Astrocyte (in vitro differentiated cells and primary cell): Measurements from ENCODE around the gene CRB3. TPM values are rescaled to one million over a fixed set of nuclear protein-coding genes. Genes with fewer than 3 reads are reported as not detected.
"Not testable (repeated sequence)": the region's sequence is repeated elsewhere in the genome, so short reads cannot be mapped to it uniquely, and the experiment has no call there.

Experiments
- DNase-seq: peaks from one replicate; pipeline ENCODE4 v3.0.0-alpha.2; 2010; ENCODE audit warnings: low read depth
- FAIRE-seq: peaks from 2 replicates; lab custom pipeline; 2011; peaks lifted over from hg19 to GRCh38; lab: Jason Lieb, UNC
- H2AFZ ChIP-seq: 2 replicates; pipeline ENCODE4 v1.6.0; 2012; ENCODE audit warnings: low read depth, low read length, inconsistent platforms
- H3K27ac ChIP-seq: 2 replicates; pipeline ENCODE4 v1.5.1; 2011; ENCODE audit warnings: low read depth, low read length, inconsistent platforms
- H3K27me3 ChIP-seq: 2 replicates; pipeline ENCODE4 v1.6.0; 2011; ENCODE audit warnings: low read length, inconsistent platforms; ENCODE audit not compliant: insufficient read depth
- H3K36me3 ChIP-seq: 2 replicates; pipeline ENCODE4 v1.5.1; 2011; ENCODE audit warnings: low read length, inconsistent platforms; ENCODE audit not compliant: insufficient read depth
- H3K4me1 ChIP-seq: 2 replicates; pipeline ENCODE4 v1.5.1; 2011; ENCODE audit warnings: low read length, inconsistent platforms; ENCODE audit not compliant: insufficient read depth
- H3K4me2 ChIP-seq: 2 replicates; pipeline ENCODE4 v1.6.0; 2012; ENCODE audit warnings: low read length, inconsistent platforms
- H3K4me3 ChIP-seq: 2 replicates; pipeline ENCODE4 v1.5.1; 2011; ENCODE audit warnings: low read depth, mild to moderate bottlenecking, low read length, inconsistent platforms; ENCODE audit not compliant: insufficient read depth
- H3K79me2 ChIP-seq: 2 replicates; pipeline ENCODE4 v1.6.0; 2012; ENCODE audit warnings: mild to moderate bottlenecking, low read length, inconsistent platforms; ENCODE audit not compliant: insufficient read depth
- H3K9ac ChIP-seq: 2 replicates; pipeline ENCODE4 v1.6.0; 2012; ENCODE audit warnings: mild to moderate bottlenecking, low read length, inconsistent platforms
- H3K9me3 ChIP-seq: 2 replicates; pipeline ENCODE4 v1.5.1; 2012; ENCODE audit warnings: low read depth, mild to moderate bottlenecking, low read length, inconsistent platforms; ENCODE audit not compliant: insufficient read depth
- H4K20me1 ChIP-seq: 2 replicates; pipeline ENCODE4 v1.6.0; 2012; ENCODE audit warnings: low read length, inconsistent platforms; ENCODE audit not compliant: insufficient read depth
- H3K27ac Mint-ChIP-seq: one replicate; pipeline ENCODE4 v1.8.0; 2021; ENCODE audit warnings: mild to moderate bottlenecking, mixed read lengths; ENCODE audit not compliant: unreplicated experiment
- H3K27me3 Mint-ChIP-seq: one replicate; pipeline ENCODE4 v1.8.0; 2021; ENCODE audit warnings: low read depth, mixed read lengths; ENCODE audit not compliant: unreplicated experiment
- H3K36me3 Mint-ChIP-seq: one replicate; pipeline ENCODE4 v1.8.0; 2021; ENCODE audit warnings: low read depth, mixed read lengths; ENCODE audit not compliant: unreplicated experiment
- H3K4me1 Mint-ChIP-seq: one replicate; pipeline ENCODE4 v1.8.0; 2021; ENCODE audit warnings: low read depth, mixed read lengths; ENCODE audit not compliant: unreplicated experiment
- H3K4me3 Mint-ChIP-seq: one replicate; pipeline ENCODE4 v1.8.0; 2021; ENCODE audit warnings: mild to moderate bottlenecking, moderate library complexity, mixed read lengths; ENCODE audit not compliant: unreplicated experiment
- H3K9me3 Mint-ChIP-seq: one replicate; pipeline ENCODE4 v1.8.0; 2021; ENCODE audit warnings: mild to moderate bottlenecking, mixed read lengths; ENCODE audit not compliant: unreplicated experiment
- EZH2 ChIP-seq: IDR thresholded peaks from 2 replicates; pipeline ENCODE4 v1.6.1; 2012; ENCODE audit warnings: mild to moderate bottlenecking, low read length, inconsistent platforms; ENCODE audit not compliant: insufficient read depth
- total RNA-seq: library from RNA; stranded (reverse); gene quantifications from 2 replicates; pipeline ENCODE4 v1.2.1, GENCODE V29; 2021
- TF ChIP-seq, protein P1 (sequence below): IDR thresholded peaks from 2 replicates; pipeline ENCODE4 v1.5.1; 2011; ENCODE audit warnings: low read depth, mild to moderate bottlenecking, inconsistent platforms, low read length, moderate library complexity; ENCODE audit not compliant: insufficient read depth

CRB3 gene
- total RNA-seq, 1 donor from 2014 or later = 1.6 TPM

DNA sequence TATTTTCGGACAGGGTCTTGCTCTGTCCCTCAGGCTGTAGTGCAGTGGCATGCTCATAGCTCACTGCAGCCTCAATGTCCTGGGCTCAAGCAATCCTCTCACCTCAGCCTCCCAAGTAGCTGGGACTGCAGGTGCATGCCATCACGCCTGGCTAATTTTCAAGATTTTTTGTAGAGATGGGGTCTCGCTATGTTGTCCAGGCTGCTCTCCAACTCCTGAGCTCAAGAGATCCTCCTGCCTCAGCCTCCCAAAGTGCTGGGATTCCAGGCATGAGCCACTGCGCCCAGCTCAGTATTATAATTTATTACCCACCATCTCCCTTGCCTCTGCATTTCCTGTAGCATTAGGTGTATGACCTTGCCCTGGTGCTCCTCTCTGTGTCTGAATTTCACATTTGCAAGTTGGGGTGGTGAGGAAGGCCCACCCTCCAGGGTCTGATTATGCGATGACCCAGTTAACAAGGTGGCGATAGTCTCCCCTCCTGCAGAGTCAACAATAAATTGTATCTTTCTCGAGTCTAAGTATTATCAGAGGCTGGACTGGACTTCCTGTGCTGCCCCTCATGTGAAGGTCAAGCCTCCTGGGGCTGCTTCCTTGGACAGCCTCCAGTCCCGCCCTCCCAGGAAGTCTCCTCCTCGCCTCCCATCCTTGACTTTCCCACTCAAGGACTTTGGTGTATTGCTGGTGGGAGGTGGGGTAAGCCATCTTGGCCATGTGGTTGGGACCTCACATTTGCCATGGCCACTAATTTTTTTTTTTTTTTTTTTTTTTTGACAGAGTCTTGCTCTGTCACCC lies 39.5 kb downstream of the CRB3 start:
- Histone ChIP-seq H3K27me3 (peaks cover 16% of the 10 kb centered on the region), H3K9me3 (no peaks in the 10 kb centered on the region), H3K4me1 (no peaks in the 10 kb centered on the region), H3K4me3 (no peak overlapping the region), H2AFZ (no peak overlapping the region), H3K9ac (no peak overlapping the region), H3K4me2 (no peak overlapping the region), H4K20me1 (no peaks in the 10 kb centered on the region), H3K27ac (no peak overlapping the region), H3K79me2 (no peaks in the 10 kb centered on the region), H3K36me3 (no peaks in the 10 kb centered on the region)
- H3K9me3 Mint-ChIP-seq = peaks cover 2% of the 10 kb centered on the region
- no peak overlapping the region for H3K27ac Mint-ChIP-seq
- no peaks in the 10 kb centered on the region for H3K4me1 Mint-ChIP-seq
- no peak for TF ChIP-seq EZH2
- TF ChIP-seq, protein P1, sequence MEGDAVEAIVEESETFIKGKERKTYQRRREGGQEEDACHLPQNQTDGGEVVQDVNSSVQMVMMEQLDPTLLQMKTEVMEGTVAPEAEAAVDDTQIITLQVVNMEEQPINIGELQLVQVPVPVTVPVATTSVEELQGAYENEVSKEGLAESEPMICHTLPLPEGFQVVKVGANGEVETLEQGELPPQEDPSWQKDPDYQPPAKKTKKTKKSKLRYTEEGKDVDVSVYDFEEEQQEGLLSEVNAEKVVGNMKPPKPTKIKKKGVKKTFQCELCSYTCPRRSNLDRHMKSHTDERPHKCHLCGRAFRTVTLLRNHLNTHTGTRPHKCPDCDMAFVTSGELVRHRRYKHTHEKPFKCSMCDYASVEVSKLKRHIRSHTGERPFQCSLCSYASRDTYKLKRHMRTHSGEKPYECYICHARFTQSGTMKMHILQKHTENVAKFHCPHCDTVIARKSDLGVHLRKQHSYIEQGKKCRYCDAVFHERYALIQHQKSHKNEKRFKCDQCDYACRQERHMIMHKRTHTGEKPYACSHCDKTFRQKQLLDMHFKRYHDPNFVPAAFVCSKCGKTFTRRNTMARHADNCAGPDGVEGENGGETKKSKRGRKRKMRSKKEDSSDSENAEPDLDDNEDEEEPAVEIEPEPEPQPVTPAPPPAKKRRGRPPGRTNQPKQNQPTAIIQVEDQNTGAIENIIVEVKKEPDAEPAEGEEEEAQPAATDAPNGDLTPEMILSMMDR = no peak
- no peak for DNase-seq
- FAIRE-seq = no peak
- peaks cover 25% of the 10 kb centered on the region for H3K27me3 Mint-ChIP-seq
- H3K4me3 Mint-ChIP-seq = no peak overlapping the region
- no peaks in the 10 kb centered on the region for H3K36me3 Mint-ChIP-seq

DNA sequence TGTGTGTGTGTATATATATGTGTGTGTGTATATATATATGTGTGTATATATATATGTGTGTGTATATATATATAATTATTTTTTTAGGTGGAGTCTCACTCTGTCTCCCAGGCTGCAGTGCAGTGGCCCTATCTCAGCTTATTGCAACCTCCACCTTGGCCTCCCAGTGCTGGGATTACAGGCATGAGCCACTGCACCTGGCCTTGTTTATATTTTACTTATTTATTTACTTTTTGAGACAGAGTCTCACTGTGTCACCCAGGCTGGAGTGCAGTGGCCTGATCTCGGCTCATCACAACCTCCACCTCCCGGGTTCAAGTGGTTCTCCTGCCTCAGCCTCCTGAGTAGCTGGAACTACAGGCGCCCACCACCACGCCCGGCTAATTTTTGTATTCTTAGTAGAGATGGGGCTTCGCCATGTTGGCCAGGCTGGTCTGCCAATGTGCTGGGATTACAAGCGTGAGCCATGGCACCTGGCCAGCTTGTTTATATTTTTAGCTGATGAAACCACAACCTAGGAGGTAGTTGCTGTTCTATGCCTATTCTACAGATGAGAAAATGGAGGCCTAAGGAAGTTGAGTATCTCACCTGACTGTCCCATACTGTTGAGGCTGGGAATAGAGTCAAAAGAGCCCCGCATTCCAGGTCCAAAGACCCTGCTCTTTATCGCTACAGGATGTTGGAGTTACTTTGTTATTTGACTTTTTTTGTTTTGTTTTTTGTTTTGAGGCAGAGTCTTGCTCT lies 44.1 kb downstream of the CRB3 start:
- H3K27ac Mint-ChIP-seq, H3K4me3 Mint-ChIP-seq, H3K4me3 ChIP-seq, H3K4me1 Mint-ChIP-seq, H3K27me3 ChIP-seq, H2AFZ ChIP-seq, H3K9me3 Mint-ChIP-seq, H3K27ac ChIP-seq, H3K27me3 Mint-ChIP-seq, H3K36me3 ChIP-seq, DNase-seq, H3K36me3 Mint-ChIP-seq, H3K79me2 ChIP-seq, H4K20me1 ChIP-seq, FAIRE-seq, H3K4me1 ChIP-seq, H3K4me2 ChIP-seq, H3K9me3 ChIP-seq, H3K9ac ChIP-seq: not testable (repeated sequence)

DNA sequence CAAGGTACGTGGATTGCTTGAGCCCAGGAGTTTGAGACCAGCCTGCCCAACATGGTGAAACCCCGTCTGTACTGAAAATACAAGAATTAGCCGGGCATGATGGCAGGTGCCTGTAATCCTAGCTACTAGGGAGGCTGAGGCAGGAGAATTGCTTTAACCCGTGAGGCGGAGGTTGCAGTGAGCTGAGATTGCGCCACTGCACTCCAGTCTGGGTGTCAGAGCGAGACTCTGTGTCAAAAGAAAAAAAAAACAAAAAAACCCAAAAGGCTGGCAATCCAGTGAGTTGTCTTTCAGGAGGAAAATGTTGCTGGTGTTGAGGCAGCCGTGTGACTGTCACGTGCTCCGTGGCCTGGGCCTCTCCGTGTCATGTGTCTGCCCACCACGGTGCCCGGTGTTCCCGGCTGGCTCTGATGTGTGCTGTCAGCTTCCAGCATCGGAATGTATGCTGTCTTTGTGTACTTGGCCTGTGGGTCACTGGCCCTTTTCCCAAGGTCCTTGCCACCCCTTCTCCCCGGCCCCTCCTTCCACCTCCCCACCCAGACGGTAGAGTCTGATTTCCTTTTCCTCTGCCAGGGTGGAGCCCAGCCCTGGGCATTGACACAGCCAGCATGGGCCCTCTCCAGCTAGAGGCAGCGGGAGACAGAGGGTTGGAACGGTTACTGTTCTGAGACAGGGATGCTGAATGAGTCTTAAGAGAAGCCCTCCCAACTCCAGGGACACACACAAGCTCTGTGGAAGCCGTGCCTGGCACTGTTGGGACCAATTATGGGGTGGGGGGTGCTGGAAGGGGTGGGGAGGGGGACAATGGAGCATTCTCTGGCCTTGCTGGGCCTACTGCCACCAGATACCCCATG lies 45.3 kb downstream of the CRB3 start:
- no peaks in the 10 kb centered on the region for H3K36me3 ChIP-seq
- FAIRE-seq (no peak), DNase-seq (no peak)
- no peaks in the 10 kb centered on the region for H4K20me1 ChIP-seq
- no peak overlapping the region for H3K27ac Mint-ChIP-seq
- H3K27ac ChIP-seq = no peak overlapping the region
- no peak overlapping the region for H3K4me3 ChIP-seq
- H3K4me2 ChIP-seq = no peak overlapping the region
- TF ChIP-seq, protein P1 = no peak
- no peak for TF ChIP-seq EZH2
- no peak overlapping the region for H3K4me3 Mint-ChIP-seq
- H3K9ac ChIP-seq = no peak overlapping the region
- H3K27me3 ChIP-seq = no peaks in the 10 kb centered on the region
- no peaks in the 10 kb centered on the region for H3K36me3 Mint-ChIP-seq
- peaks cover 2% of the 10 kb centered on the region for H3K27me3 Mint-ChIP-seq
- H2AFZ ChIP-seq = no peak overlapping the region
- no peaks in the 10 kb centered on the region for H3K9me3 Mint-ChIP-seq
- no peaks in the 10 kb centered on the region for H3K4me1 ChIP-seq
- H3K9me3 ChIP-seq = no peaks in the 10 kb centered on the region
- no peaks in the 10 kb centered on the region for H3K79me2 ChIP-seq
- H3K4me1 Mint-ChIP-seq = no peaks in the 10 kb centered on the region
